ENCODE measurements around the gene DNAJC5G.
"Not testable (repeated sequence)": the region's sequence is repeated elsewhere in the genome, so short reads cannot be mapped to it uniquely, and the experiment has no call there.

Gene DNAJC5G

DNA sequence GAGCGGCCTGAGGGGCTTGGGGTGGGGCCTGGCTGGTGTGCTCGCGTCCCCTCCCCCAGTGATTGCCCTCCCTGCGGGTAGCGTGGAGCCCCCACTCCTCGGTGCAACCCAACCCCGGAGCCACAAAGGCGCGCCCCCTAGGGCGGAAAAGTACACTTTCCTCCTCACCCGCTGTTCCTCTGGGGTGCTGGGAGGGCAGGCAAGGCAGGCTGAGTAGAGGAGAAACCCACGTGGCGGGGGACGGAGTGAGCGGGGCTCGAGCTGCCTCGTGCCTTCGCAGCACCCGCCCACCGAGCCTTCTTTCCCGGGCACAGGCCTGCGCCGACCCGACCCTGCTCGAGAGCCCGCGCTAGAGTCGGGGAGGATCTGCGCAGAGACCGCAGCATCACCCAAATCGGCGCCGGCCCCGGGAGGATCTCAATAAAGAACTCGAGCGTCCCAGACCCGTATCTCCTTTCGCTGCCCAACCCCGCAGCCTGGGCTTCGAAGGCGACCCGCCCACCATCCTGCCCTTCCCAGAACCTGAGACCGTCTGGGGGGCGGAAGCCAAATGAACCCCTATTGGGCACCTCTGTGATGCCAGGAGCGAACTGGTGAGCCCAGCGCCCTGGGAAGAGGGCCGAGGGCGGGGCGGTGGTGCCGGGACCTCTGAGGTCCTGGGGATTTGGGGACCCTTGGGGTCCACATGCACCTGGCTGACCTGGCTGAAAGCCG lies 31.5 kb downstream of the DNAJC5G start:
- peaks cover 12% of the 10 kb centered on the region for H3K4me1 Mint-ChIP-seq (ENCODE audit: low read depth)
- H3K9me3 Mint-ChIP-seq: no peaks in the 10 kb centered on the region
- H3K27me3 Mint-ChIP-seq: peaks cover 42% of the 10 kb centered on the region
- DNase-seq: peak; percentile 67
- peak overlapping the region; percentile 35 for H3K4me3 Mint-ChIP-seq
- H3K36me3 Mint-ChIP-seq (ENCODE audit: low read depth): peaks cover 28% of the 10 kb centered on the region
- H3K27ac Mint-ChIP-seq: no peak overlapping the region

DNA sequence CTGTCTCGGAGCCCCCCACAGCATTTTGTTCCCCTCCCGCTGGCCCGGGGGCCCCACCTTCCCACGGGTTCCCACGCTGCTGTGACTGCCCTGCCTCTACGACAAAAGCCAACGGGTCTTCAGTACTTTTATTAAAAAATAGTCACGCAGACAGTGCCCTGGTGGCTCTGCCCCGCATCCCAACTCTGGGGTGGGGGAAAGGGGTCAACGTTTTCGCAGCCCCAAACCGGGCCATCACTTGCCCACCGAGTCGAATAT lies 32.0 kb downstream of the DNAJC5G start:
- Mint-ChIP-seq H3K4me1 (ENCODE audit: low read depth) (peaks cover 12% of the 10 kb centered on the region), H3K27ac (no peak overlapping the region), H3K36me3 (ENCODE audit: low read depth) (peaks cover 33% of the 10 kb centered on the region), H3K27me3 (peaks cover 42% of the 10 kb centered on the region), H3K9me3 (no peaks in the 10 kb centered on the region), H3K4me3 (peak overlapping the region; percentile 23)
- DNase-seq: no peak

DNA sequence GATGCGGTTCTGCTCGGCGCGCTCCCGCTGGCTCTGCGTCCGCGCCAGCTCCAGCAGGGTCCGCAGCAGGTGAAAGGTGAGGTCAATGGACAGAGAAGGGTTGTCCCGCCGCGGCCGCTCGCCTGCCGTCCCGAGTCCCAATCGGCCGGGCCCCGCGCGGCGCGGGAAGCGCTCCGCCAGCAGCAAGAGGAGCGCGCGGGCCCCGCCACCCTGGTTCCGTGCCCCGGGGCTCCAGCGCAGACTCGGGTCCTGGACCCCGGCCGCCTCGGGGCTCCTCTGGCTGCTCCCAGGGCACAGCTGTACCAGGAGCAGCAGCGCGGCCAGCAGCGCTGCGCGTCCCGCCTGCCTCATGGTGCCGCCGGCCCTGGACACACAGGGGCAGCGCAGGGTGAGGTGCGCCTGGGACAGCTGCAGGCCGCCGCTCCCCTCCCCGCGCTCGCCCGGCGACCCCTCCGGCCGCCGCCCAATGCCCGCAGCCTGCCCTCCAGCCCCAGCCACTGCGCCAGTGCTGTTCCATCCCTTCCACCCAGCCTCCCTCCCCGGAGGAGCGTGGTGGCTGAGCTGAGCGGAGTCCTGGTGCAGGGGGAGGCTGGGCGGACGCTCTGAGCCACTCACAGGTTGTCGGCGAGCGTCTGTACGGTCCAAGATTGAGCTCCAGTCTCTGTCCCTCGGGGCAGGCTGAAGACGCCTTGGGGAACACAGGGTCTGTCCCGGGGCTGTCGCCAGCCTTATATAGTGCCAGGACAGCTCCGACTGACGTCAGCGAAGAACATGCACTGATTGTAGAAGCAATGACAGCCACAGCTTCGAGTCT lies 32.5 kb downstream of the DNAJC5G start:
- Mint-ChIP-seq H3K4me1 (ENCODE audit: low read depth) (peaks cover 11% of the 10 kb centered on the region), H3K4me3 (no peak overlapping the region), H3K27ac (no peak overlapping the region), H3K9me3 (no peaks in the 10 kb centered on the region), H3K36me3 (ENCODE audit: low read depth) (peaks cover 38% of the 10 kb centered on the region), H3K27me3 (peaks cover 42% of the 10 kb centered on the region)
- no peak for DNase-seq

DNA sequence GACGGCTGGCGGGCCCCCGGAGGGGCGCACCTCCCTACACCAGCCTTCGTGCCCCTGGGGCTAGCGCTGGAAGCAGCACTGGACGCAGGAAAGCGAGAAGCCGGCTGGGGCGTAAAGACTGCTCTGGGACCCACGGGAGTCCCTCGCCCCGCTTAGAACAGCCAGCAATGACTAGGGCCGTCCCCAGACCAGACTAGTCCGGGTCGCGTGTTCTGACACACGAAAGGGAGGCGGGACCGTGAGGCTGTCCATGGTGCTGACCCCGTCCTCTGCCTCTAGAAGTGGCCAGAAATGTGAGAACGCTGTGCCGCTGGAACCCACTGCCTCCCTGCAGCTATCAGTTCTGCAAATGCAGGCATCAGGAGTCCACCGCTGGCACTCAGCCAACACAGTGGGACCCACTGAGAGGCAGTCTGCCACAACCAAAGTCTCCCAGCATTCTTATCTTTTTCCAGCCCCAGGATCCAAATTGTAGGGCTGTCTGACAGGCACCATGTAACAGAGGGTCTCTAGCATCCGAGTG lies 33.2 kb downstream of the DNAJC5G start, which contains the start of gene UCN:
Gene UCN (minus strand): TSS at position 87 of the 523 bp plus-strand sequence. CDS start 550 bp downstream, outside the sequence.
- no peak for DNase-seq
- Mint-ChIP-seq H3K9me3 (no peaks in the 10 kb centered on the region), H3K4me1 (ENCODE audit: low read depth) (peaks cover 7% of the 10 kb centered on the region), H3K27ac (no peak within 1 kb of the TSS), H3K27me3 (peaks cover 42% of the 10 kb centered on the region), H3K36me3 (ENCODE audit: low read depth) (peaks cover 42% of the 10 kb centered on the region), H3K4me3 (peak within 1 kb of the TSS; percentile 23)

DNA sequence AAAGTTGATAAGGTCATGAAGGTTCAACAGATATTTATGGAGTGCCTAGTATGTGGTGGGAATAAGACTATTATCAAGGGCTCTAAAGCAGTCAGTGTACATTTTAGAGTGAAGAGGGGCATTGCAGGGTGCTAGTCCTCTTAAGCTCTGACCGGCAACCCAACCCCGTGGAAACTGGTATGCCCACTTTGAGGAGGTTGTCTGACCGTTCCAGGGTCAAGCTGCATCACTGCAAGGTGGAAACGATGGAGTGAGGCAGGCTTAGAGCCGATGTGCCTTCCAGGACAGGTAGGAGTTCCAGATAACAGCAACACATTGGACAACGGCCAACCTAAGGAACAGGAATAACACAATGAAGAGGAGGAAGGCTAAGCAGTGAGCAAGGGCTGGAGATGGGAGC lies 34.4 kb downstream of the DNAJC5G start:
- Mint-ChIP-seq H3K27ac (no peak overlapping the region), H3K36me3 (ENCODE audit: low read depth) (peaks cover 42% of the 10 kb centered on the region), H3K4me1 (ENCODE audit: low read depth) (peaks cover 7% of the 10 kb centered on the region), H3K4me3 (no peak overlapping the region), H3K27me3 (peaks cover 37% of the 10 kb centered on the region), H3K9me3 (no peaks in the 10 kb centered on the region)
- DNase-seq: no peak

DNA sequence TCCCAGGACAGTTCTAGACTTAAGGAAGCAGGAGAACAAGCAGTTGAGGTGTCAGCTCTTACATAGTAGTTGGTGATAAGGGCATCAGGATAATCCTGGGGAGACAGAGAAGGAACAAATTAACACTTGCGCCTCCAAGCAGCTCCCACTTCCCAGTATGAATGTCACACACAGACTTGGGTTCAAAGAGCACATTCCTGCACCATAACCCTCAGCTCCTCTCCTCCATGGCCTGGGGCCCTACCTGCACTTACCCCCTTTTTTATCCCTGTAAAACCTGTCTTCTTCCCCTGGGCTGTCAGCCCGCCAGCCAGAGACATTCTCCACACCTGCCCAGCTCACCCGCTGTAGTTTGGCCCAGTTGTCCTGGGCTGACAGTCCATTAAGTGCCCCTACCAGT lies 36.9 kb downstream of the DNAJC5G start:
- H3K4me3 Mint-ChIP-seq: no peak overlapping the region
- H3K4me1 Mint-ChIP-seq (ENCODE audit: low read depth): peaks cover 2% of the 10 kb centered on the region
- no peak overlapping the region for H3K27ac Mint-ChIP-seq
- H3K36me3 Mint-ChIP-seq (ENCODE audit: low read depth): peaks cover 60% of the 10 kb centered on the region
- no peaks in the 10 kb centered on the region for H3K9me3 Mint-ChIP-seq
- no peak for DNase-seq
- peaks cover 13% of the 10 kb centered on the region for H3K27me3 Mint-ChIP-seq

DNA sequence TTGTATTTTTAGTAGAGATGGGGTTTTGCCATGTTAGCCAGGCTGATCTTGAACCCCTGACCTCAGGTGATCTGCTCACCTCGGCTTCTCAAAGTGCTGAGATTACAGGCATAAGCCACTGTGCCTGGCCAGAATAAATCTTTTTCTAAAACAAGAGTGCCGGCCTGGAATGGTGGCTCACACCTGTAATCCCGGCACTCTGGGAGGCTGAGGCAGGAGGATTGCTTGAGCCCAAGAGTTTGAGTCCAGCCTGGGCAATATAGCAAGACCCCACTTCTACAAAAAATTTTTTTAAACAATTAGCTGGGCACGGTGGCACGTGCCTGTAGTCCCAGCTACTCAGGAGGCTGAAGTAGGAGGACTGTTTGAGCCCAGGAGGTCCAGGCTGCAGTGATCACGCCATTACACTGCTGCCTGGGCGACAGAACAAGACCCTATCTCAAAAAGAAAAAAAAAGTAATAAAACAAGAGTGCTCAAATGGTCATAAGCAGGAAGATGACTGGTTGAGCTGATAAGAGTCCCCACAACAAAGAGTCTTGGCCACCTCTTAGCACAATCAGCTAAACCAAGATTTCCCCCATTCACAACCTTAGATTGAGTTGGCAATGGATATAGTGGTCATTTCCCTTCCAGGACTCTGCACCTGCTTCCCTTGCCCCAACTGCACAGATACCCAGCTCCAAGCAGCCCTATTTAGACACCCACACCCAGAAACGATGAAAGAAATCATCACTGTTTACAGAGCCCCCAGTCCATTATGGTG lies 38.8 kb downstream of the DNAJC5G start:
- H3K27me3 Mint-ChIP-seq: no peaks in the 10 kb centered on the region
- no peaks in the 10 kb centered on the region for H3K9me3 Mint-ChIP-seq
- no peak overlapping the region for H3K27ac Mint-ChIP-seq
- no peak for DNase-seq
- H3K4me3 Mint-ChIP-seq: no peak overlapping the region
- peaks cover 67% of the 10 kb centered on the region for H3K36me3 Mint-ChIP-seq (ENCODE audit: low read depth)
- no peaks in the 10 kb centered on the region for H3K4me1 Mint-ChIP-seq (ENCODE audit: low read depth)

DNA sequence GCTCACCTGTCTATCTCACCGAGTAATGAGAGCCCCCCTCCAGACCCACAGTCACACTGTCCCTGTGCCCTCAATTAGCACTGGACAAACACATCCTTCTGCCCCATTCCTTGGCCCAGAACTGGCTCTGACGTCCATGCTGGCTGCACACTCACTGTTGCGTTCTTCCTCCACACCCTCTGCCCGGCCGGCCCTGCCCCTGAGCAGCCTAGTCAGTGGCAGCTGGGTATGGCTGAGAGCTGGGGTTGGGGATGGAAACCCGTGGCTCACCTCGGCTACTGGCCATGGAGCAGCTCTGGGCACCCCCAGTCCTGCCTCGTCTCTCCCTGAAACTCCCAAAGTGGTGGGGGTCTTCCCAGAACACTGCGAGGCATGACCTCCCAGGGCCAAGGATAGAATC lies 39.5 kb downstream of the DNAJC5G start:
- no peak overlapping the region for H3K4me3 Mint-ChIP-seq
- H3K4me1 Mint-ChIP-seq (ENCODE audit: low read depth): no peaks in the 10 kb centered on the region
- no peak for DNase-seq
- H3K9me3 Mint-ChIP-seq: no peaks in the 10 kb centered on the region
- H3K36me3 Mint-ChIP-seq (ENCODE audit: low read depth): peaks cover 66% of the 10 kb centered on the region
- no peak overlapping the region for H3K27ac Mint-ChIP-seq
- H3K27me3 Mint-ChIP-seq: no peaks in the 10 kb centered on the region

DNA sequence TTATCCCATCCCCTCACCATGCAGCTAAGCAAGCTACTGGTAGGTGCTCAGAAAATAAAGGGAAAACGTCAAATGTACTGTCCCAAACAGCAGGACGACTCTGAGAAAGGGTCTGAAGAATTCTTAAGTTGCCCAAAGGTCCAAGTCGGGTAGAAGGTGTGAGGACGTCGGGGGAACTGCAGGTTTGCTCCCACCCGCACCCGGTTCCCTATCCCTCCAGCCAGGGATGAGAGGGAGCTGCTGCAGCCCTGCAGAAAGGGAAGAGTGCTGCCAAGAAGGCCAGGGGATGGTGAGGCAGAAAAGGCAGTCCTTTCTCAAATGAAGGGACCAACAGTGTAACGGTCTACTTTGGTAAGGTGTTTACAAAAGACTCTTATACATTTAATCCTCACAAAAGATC lies 39.9 kb downstream of the DNAJC5G start:
- peaks cover 63% of the 10 kb centered on the region for H3K36me3 Mint-ChIP-seq (ENCODE audit: low read depth)
- no peak for DNase-seq
- no peaks in the 10 kb centered on the region for H3K9me3 Mint-ChIP-seq
- no peak overlapping the region for H3K27ac Mint-ChIP-seq
- H3K27me3 Mint-ChIP-seq: no peaks in the 10 kb centered on the region
- H3K4me1 Mint-ChIP-seq (ENCODE audit: low read depth): no peaks in the 10 kb centered on the region
- no peak overlapping the region for H3K4me3 Mint-ChIP-seq

DNA sequence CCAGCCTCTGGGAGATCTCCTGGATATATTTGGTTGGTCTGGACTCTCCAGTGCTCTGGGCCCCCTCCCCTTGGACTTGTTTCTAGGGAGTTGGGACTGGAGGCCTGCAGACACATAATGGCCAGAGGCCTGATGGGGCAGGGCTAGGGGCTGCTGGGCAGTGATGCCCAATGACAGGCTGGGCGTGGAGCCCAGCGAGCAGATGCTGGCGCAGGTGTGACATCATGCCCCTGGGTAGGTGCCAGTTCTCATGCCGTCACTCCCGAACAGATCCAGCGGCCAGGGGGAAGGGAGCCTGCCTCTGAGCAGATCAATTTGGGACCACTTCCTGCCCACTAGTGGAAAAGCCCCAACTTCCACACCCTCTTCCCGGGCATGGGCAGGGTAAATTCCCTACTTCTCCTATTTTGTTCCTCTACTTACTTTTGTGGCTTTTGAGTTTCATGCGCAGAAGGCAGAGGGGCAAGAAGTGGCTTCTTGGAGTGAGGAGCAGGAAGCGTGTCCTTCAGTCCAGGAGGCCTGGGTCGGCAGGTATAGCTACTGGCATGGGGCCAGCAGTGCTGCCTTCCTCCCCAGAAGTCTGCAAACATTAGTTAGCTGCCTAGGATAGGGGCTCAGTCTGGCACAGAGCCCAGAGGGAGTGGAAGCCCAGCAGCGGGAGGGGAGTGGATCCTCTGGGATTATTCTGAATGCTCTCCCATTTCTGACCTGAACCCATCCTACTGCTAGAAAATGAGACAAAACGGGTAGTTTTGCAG lies 41.6 kb downstream of the DNAJC5G start:
- no peaks in the 10 kb centered on the region for H3K9me3 Mint-ChIP-seq
- H3K4me1 Mint-ChIP-seq (ENCODE audit: low read depth): peaks cover 12% of the 10 kb centered on the region
- no peak for DNase-seq
- H3K27ac Mint-ChIP-seq: no peak overlapping the region
- no peaks in the 10 kb centered on the region for H3K27me3 Mint-ChIP-seq
- H3K4me3 Mint-ChIP-seq: no peak overlapping the region
- peaks cover 63% of the 10 kb centered on the region for H3K36me3 Mint-ChIP-seq (ENCODE audit: low read depth)

DNA sequence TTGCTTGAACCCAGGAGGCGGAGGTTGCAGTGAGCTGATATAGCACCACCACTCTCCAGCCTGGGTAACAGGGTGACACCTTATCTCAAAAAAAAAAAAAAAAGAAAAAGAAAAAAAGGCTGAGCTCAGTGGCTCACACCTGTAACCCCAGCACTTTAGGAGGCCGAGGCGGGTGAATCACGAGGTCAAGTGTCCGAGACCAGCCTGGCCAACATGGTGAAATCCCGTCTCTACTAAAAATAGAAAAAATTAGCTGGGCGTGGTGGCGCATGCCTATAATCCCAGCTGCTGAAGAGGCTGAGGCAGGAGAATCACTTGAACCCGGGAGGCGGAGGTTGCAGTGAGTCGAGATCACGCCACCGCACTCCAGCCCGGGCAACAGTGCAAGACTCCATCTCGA lies 44.6 kb downstream of the DNAJC5G start:
- H3K4me3 Mint-ChIP-seq, DNase-seq, H3K27me3 Mint-ChIP-seq, H3K27ac Mint-ChIP-seq, H3K9me3 Mint-ChIP-seq: not testable (repeated sequence)
- Mint-ChIP-seq H3K36me3 (ENCODE audit: low read depth) (peaks cover 73% of the 10 kb centered on the region), H3K4me1 (ENCODE audit: low read depth) (peaks cover 27% of the 10 kb centered on the region)

DNA sequence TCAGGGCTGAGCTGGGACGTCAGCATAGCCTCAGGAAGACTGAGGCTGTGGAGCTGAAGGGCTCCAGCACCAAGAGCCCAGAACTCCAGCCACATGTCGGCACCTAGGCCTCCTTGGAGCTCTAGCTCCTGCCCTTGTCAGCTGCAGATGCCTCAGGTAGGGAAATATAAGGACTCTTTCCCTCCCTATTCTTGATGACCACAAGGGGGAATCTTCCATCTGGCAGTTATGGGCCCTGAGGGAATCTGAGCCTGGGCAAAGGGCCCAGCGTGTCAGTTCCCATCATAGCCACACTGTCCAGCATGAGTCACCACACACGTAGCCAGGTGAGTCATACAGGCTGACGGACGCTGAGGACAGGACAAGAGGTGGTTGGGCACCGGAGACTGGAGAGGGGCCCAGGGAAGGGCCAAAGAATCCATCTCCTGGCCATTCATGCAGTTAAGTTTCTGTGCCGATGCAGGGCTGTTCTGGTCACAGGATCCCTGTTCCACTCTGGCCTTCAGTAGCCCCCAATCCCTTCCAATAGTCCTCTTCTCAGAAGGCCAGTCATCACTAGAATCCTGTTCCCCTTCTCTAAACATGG lies 45.8 kb downstream of the DNAJC5G start:
- DNase-seq: no peak
- Mint-ChIP-seq H3K4me3 (peak overlapping the region; percentile 89), H3K27ac (peak overlapping the region; percentile 66), H3K27me3 (no peaks in the 10 kb centered on the region), H3K36me3 (ENCODE audit: low read depth) (peaks cover 77% of the 10 kb centered on the region), H3K4me1 (ENCODE audit: low read depth) (peaks cover 27% of the 10 kb centered on the region), H3K9me3 (no peaks in the 10 kb centered on the region)

DNA sequence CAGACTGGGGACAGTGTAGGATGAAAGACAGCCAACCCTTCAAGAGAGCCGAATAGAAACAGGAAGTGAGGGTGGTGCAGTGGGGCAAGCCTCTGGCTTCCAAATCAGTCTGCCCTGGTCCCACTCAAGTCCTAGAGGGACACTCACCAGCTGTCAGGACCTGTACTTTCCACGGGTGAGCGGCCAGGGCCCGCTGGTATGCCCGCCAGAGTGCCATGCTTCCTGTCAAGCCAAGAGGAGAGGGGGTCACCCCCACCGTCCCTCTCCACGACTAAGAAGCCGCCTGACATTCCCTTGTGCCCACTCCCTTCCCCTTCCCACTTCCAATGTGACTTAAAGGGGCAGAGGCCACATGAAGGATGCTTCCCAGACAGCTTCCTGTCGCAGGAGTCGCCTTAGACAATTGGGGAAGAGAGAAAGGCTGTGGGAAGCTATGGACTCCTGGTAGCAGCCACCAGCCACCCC lies 47.1 kb downstream of the DNAJC5G start:
- Mint-ChIP-seq H3K4me1 (ENCODE audit: low read depth) (peaks cover 27% of the 10 kb centered on the region), H3K9me3 (no peaks in the 10 kb centered on the region), H3K27me3 (no peaks in the 10 kb centered on the region), H3K27ac (peak overlapping the region; percentile 92), H3K4me3 (peak overlapping the region; percentile 89), H3K36me3 (ENCODE audit: low read depth) (peaks cover 79% of the 10 kb centered on the region)
- DNase-seq: peak; percentile 52
